HG02870 (cell line): ENCODE measurements around the gene TWSG1.
"Not testable (repeated sequence)": the region's sequence is repeated elsewhere in the genome, so short reads cannot be mapped to it uniquely, and the experiment has no call there.

ENCODE experiments used
- ATAC-seq: cut with Tn5 transposase; IDR thresholded peaks from one replicate; pipeline ENCODE4 v1.9.1; 2021; ENCODE audit warnings: mild to moderate bottlenecking, moderate library complexity; ENCODE audit not compliant: unreplicated experiment

The TWSG1 gene

GRCh38 chr18:9386879-9387278, 52.3 kb downstream of the TWSG1 start:
- ATAC-seq = no peak

GRCh38 chr18:9387891-9388290, 53.3 kb downstream of the TWSG1 start:
- ATAC-seq = no peak

GRCh38 chr18:9389706-9390105, 55.1 kb downstream of the TWSG1 start:
- ATAC-seq = no peak

- no peak for ATAC-seq
These were observed 58.2 kb downstream of the TWSG1 start for GRCh38 chr18:9392726-9393125.

- ATAC-seq = no peak
These were observed 59.5 kb downstream of the TWSG1 start for GRCh38 chr18:9394046-9394445.

- ATAC-seq = no peak
These were observed 65.6 kb downstream of the TWSG1 start for GRCh38 chr18:9400197-9400596.

- no peak for ATAC-seq
These were observed 66.6 kb downstream of the TWSG1 start for GRCh38 chr18:9401176-9401575.

- ATAC-seq = not testable (repeated sequence)
These were observed 67.9 kb downstream of the TWSG1 start for GRCh38 chr18:9402358-9403007.

GRCh38 chr18:9403795-9404564, 69.4 kb downstream of the TWSG1 start:
- ATAC-seq = no peak

- no peak for ATAC-seq
These were observed 70.0 kb downstream of the TWSG1 start for GRCh38 chr18:9404565-9405060.

- ATAC-seq = no peak
These were observed 70.6 kb downstream of the TWSG1 start for GRCh38 chr18:9405130-9405529.

GRCh38 chr18:9405977-9406376, 71.4 kb downstream of the TWSG1 start:
- no peak for ATAC-seq

GRCh38 chr18:9410515-9410914, 75.9 kb downstream of the TWSG1 start:
- ATAC-seq = no peak

GRCh38 chr18:9413576-9413975, 79.0 kb downstream of the TWSG1 start:
- ATAC-seq = no peak

GRCh38 chr18:9416563-9417072, 82.0 kb downstream of the TWSG1 start:
- ATAC-seq = no peak

GRCh38 chr18:9417073-9417851, 82.7 kb downstream of the TWSG1 start:
- ATAC-seq = no peak

GRCh38 chr18:9418047-9418690, 83.6 kb downstream of the TWSG1 start:
- ATAC-seq = no peak

- ATAC-seq = no peak
These were observed 85.5 kb downstream of the TWSG1 start for GRCh38 chr18:9419956-9420631.

- no peak for ATAC-seq
These were observed 86.7 kb downstream of the TWSG1 start for GRCh38 chr18:9421096-9421900.
